GM12872 (cell line): ENCODE results near the gene HCCS.

Experiments
- TF ChIP-seq, protein P1 (sequence below): IDR thresholded peaks from 3 replicates; pipeline ENCODE4 v1.5.1; 2011; ENCODE audit warnings: low read depth, mild to moderate bottlenecking, low read length, moderate library complexity; ENCODE audit not compliant: insufficient read depth

Gene HCCS

GRCh38 chrX:11105080-11105479, 6.1 kb upstream of the HCCS start:
- TF ChIP-seq, protein P1, sequence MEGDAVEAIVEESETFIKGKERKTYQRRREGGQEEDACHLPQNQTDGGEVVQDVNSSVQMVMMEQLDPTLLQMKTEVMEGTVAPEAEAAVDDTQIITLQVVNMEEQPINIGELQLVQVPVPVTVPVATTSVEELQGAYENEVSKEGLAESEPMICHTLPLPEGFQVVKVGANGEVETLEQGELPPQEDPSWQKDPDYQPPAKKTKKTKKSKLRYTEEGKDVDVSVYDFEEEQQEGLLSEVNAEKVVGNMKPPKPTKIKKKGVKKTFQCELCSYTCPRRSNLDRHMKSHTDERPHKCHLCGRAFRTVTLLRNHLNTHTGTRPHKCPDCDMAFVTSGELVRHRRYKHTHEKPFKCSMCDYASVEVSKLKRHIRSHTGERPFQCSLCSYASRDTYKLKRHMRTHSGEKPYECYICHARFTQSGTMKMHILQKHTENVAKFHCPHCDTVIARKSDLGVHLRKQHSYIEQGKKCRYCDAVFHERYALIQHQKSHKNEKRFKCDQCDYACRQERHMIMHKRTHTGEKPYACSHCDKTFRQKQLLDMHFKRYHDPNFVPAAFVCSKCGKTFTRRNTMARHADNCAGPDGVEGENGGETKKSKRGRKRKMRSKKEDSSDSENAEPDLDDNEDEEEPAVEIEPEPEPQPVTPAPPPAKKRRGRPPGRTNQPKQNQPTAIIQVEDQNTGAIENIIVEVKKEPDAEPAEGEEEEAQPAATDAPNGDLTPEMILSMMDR = no peak

- TF ChIP-seq, protein P1 = no peak
Measured at GRCh38 chrX:11108253-11108941, 2.7 kb upstream of the HCCS start.

GRCh38 chrX:11109968-11110367, 1.2 kb upstream of the HCCS start:
- TF ChIP-seq, protein P1 = no peak

GRCh38 chrX:11111947-11112346, 815 bp downstream of the HCCS start:
- TF ChIP-seq, protein P1 = no peak

DNA sequence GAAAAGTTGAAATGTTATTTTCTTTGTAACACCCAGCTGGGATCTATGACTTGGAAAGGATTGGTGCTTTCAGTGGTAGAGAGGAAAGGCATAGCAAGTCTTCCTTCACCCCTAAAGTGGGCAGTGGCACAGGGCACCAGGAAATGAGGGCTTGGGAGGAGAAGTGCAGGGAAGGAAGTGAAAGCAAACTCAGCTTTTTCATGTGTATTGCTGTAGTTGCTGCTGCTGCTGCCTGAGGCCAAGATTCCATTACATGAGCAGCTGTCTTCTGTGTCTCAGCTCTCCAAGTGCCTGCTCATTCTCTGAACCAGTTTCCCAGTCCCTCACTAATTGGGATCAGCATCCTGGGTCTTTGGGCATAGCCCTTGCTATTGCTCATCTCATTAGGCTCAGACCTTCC, 2.6 kb downstream of the HCCS start:
- TF ChIP-seq, protein P1 = no peak

DNA sequence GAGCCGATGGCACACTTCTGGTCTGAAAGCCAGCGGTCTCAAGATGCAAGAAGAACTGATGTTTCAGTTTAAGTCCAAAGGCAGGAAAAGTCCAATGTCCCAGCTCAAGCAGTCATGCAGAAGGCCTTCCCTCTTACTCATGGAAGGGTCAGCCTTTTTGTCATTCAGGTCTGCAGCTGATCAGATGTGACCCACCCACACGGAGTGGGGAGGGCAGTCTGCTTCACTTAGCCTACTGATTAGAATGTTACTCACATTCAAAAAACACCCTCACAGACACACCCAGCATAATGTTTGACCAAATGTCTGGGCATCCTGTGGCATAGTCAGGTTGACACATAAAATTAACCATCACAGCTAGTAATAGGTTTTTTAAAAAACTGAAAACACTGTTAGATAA, 6.6 kb downstream of the HCCS start:
- TF ChIP-seq, protein P1 = no peak

- TF ChIP-seq, protein P1 = no peak
Measured at GRCh38 chrX:11119313-11119943, 8.3 kb downstream of the HCCS start.
